Stimulated activated CD4-positive, alpha-beta T cell treated with anti-CD3 and anti-CD28 coated beads, Interleukin-4, amount 100 ng/mL, for 48 hours (primary cell): Measurements from ENCODE around the gene NOP56.

ENCODE experiments used
- DNase-seq, 2 donors: peaks; one replicate each; pipeline ENCODE4 v3.0.0-alpha.2; 2020; ENCODE audit warnings: low read depth in 2 of 2

NOP56 gene

DNA sequence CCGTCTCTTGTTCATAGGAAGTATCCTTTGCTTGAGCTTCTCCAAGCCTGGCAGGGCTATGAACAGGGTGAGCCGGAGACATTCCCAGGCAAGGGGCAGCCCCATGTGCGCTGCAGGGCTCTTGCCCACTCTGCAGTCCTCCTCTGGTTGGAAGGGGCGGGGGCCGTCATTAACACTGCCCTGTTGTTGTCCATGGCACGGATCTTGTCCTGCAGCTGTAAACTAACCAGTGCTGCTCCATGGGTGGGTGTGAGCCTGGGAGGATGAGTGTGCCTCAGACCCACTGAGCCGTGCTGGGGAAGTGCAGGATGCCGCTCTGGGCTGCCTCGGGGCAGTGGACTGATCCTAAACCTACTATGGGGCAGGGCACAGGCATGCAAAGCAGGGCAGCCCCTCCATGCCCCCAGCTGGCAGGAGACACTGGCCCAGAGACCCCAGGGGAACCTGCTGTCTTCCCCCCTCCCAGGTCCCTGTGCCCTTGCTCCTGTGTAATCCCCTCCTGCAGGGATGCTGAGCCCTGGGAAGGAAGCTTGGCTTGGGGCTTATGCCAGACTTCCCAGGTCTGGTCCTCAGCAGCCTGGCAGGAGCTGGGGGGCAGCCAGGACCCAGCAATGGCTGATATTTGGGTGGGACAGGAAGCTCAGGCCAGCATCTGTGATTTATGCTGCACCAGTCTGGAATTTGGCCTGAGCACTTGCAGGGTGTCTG, 48.6 kb downstream of the NOP56 start:
- DNase-seq: no peak

- DNase-seq: no peak
Measured at GRCh38 chr20:2701671-2702081, 49.2 kb downstream of the NOP56 start.

GRCh38 chr20:2703716-2704475, 51.5 kb downstream of the NOP56 start:
- DNase-seq: no peak

- DNase-seq: no peak
Measured at GRCh38 chr20:2705931-2706645, 53.7 kb downstream of the NOP56 start.

DNA sequence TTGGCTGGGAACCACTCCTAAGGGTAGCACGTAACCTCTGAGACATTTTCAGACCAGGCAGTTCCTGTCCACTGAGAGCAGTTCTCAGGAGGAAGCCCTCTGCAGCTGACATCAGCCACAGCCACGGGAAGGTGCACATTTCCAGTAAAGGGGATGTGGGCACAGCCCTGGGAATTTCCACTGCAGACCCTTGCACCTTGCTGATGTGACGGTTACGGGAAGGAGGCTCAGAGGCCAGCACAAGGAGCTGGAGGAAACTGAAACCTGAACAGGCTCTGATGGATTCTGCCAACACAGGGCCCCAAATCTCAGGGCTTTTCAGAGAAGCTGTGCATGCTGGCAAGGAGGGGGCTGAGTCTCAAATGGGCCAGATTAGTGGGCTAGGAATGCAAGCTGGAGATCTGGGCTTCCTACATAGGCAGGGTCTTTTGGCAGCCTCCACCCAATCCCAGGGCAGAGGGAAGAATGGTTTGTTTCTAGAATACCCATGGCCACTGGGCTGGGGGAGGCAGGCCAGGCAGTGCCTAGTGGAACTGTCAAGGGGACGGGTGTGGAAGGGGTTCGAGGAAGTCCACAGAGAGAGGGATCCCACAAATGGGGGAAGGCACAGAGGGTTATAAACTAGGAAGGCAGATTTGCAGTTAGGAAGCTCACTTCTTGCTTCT, 54.4 kb downstream of the NOP56 start:
- no peak for DNase-seq

DNA sequence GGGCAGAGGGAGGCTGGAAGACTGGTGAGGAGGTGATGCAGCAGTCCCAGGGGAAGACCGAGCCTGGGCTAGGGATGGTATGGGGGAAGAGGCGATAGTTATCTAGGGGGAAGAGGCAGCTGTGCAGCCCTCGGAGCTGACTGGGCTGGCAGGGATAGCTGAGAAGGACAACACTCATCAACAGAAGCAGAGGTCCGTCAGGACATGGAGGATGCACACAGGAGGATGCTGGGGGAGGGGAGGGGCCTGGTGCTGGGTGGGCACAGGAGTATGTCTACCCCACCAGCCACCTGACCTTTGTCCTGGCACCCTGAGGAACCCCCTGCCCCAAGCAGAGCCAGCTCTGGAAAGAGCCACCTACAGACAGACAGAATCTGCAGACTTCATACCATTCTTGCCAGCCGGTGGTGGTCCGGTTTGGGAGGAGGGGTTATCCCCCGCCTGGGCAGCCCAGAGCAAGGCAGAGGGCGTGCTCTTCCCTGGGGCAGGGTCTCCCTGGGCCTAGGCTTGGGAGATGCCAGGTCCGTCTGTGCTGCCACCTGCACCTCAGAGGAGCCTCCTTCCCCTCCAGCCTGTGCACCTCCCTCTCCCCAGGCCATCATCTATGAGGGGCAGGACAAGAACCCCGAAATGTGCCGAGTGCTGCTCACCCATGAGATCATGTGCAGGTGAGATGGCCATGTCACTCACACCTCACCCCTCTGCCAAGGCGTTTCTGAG, 55.1 kb downstream of the NOP56 start:
- DNase-seq: no peak
